GM21360 (cell line): ENCODE data around the gene GFY.

ENCODE experiments used
- ATAC-seq: cut with Tn5 transposase; IDR thresholded peaks from one replicate; pipeline ENCODE4 v1.9.1; 2021; ENCODE audit warnings: mild to moderate bottlenecking, moderate library complexity; ENCODE audit not compliant: unreplicated experiment

The GFY gene

DNA sequence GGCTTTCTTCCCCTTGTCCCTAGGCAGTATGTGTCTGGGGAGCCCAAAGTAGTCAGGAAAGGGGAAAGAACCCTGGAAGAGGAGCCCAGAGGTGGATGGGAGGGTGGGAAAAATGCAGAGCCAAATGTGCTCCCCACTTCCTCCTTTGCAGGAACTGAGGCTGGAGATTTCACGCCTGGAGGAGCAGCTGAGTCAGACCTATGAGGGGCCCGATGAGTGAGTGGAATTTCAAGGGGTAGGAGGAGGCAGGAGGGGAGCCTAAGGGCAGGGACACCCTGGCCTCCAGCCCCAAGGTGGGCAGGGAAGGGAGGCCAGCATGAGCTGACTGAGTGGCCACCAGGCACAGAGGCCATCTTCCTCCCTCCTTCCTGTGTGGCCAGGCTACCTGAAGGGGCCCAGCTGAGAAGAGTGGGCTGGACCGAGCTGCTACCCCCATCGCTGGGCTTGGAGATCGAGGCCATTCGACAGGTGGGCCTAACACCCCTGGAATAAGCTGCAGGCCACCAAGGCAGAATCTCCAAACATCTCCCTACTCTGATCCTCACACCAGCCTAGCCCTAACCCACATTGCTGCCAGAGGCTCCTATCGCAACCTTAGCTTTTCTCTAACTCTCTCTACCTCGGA is 16.3 kb upstream of the GFY start:
- ATAC-seq = no peak

GRCh38 chr19:49409441-49410029 is 15.7 kb upstream of the GFY start:
- ATAC-seq = no peak

GRCh38 chr19:49411681-49412326 is 13.4 kb upstream of the GFY start:
- no peak for ATAC-seq

DNA sequence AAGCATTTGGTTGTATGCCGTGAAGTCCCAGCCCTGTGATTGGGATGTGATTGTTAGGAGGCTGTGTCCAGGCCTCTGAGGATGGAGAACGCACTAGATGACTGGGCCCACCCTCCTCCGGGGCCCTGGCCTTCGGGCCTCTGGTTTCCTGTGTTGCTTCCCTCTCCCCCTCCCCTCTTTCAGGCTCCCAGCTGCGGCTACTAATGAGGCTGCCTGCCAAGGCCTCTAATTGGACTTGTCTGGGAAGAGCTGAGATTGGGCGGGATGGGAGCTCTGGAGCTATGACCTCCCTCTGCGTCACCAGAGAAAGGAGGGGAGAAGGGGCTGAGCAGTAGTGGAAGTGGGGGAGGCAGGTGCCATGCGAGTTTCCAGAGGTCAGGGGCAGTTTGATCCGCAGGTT is 11.8 kb upstream of the GFY start:
- no peak for ATAC-seq

- ATAC-seq = no peak
Measured at GRCh38 chr19:49414256-49414655, 10.9 kb upstream of the GFY start.

DNA sequence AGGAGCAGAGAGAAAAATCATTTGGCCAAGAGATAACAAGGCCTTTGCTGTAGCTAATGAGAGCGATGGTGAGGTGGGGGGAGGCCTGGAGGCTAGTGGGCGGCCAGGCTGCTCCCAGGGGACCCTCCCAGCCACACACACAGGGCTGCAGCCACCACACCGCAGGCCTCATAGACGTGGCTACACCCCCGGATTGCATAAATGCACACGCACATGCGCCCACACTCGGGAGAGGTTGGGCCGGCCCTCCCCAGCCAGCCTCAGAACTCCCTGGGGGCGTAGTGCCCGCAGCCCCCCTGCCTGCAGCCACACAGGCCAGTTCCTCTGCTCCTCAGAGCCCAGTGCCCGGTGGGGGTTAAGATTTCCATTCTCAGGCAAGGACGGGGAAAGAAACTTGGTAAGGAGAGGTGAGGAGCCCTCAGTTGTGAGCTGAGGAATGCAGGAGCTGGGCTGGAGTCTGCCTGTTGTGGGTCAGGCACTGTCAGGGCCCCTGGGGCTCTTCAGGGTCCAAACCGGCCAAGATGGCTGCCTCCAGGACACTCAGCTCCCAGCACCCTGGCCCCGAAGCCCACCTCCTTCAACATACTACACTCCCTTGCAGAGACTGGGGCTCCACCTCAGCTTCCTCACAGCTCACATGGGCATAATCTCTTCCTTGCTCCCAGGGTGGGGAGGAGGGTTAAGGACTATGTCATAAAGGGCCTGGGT is 9.9 kb upstream of the GFY start:
- no peak for ATAC-seq

DNA sequence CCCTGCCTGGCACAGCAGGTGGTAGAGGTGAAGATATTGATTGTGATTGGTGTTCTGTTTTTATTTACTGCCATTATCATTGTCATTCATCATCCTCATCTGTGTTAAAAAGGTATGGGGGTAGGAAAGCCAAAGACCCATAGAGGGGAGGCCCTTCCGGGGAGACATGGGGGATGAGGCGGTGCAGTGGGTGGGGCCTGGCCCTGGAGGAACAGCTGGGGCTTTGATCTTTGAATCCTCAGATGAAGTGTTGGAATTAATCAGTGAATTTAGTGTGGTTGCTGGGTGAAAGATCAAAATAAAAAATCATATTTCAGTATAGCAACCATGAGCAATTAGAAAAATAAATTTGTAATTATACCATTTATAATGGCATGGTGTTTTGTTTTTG is 9.4 kb upstream of the GFY start:
- no peak for ATAC-seq

DNA sequence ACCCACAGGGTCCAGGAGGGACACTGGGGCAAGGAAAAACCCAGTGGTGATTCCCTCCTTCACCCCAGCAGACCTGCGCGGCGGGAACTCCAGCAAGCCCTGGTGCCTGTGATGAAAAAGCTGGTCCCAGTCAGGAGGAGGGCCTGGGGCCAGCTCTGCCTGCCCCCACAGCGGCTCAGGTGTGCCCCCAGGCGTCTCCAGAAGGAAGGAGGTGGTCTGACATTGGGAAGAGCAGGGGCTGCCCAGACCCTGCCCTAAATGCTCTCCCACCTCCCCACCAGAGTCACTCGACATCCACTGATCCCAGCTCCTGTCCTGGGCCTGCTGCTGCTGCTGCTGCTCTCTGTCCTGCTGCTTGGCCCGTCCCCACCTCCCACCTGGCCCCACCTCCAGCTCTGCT is 8.1 kb upstream of the GFY start:
- no peak for ATAC-seq

- no peak for ATAC-seq
Measured at GRCh38 chr19:49418511-49418910, 6.7 kb upstream of the GFY start.

- ATAC-seq = no peak
Measured at GRCh38 chr19:49419173-49419572, 6.0 kb upstream of the GFY start.

- ATAC-seq = no peak
Measured at GRCh38 chr19:49420227-49420626, 5.0 kb upstream of the GFY start.

- ATAC-seq = no peak
Measured at GRCh38 chr19:49421039-49421877, 3.9 kb upstream of the GFY start.

- ATAC-seq = no peak
Measured at GRCh38 chr19:49421878-49422202, 3.3 kb upstream of the GFY start.

DNA sequence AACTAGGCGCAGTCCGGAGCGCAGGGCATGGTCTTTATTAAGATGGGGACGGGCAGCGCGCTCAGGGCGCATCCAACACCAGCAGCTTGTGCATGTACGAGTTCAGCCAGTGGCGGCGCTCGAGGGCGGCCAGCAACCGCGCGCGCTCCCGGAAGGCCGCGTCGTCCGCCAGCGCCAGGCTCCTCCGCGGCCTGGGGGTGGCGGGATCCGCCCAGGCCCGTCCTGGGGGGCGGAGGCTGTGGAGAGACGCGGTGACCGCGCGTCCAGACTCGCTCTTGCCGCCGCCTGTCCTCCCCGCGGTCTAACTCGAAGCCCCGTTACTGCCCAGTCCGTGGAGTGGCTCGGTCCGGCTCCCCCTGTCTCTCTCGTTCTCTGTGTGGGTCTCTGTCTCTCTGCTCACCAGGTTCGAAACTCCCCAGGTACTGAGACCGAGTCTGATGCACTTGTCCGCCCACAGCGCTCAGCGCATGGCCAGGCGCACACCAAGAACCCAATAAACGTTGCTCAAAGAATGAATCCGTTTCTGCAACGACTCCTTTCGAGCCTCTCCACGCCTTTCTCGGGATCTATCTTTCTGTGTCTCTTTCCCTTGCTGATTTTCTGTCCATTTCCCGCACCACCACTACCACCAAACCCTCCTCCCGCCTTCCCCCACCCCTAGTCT is 2.6 kb upstream of the GFY start:
- ATAC-seq = no peak

- no peak for ATAC-seq
Measured at GRCh38 chr19:49423071-49423984, 1.9 kb upstream of the GFY start, which contains the start of gene PTH2. Gene PTH2 (minus strand): TSS chr19:49423441. CDS start chr19:49423339, 102 bp downstream.

- ATAC-seq = no peak
Measured at GRCh38 chr19:49423985-49424303, 1.2 kb upstream of the GFY start.

GRCh38 chr19:49425922-49426592 is 869 bp downstream of the GFY start:
- ATAC-seq = no peak

DNA sequence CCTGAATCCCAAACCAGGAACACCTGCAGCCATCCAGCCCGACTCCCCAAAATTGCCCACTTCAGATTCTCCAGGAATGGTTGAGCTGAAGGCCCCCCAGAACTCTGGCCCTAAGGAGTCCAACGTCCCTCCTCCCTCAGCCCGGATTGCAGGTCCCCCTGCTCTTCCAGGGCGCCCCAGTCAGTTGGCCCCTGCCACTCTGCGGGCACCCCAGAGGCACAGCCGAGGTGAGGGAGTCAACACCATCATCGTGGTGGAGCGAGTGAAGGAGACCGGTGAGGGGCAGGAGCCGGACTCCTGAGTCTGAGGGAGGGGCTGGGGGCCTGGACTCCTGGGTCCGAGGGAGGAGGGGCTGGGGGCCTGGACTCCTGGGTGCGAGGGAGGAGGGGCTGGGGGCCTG is 2.2 kb downstream of the GFY start:
- no peak for ATAC-seq

GRCh38 chr19:49427855-49428546 is 2.8 kb downstream of the GFY start:
- ATAC-seq = no peak
